Measurements from ENCODE around the gene UNC13D.
"Not testable (repeated sequence)": the region's sequence is repeated elsewhere in the genome, so short reads cannot be mapped to it uniquely, and the experiment has no call there.

The UNC13D gene

DNA sequence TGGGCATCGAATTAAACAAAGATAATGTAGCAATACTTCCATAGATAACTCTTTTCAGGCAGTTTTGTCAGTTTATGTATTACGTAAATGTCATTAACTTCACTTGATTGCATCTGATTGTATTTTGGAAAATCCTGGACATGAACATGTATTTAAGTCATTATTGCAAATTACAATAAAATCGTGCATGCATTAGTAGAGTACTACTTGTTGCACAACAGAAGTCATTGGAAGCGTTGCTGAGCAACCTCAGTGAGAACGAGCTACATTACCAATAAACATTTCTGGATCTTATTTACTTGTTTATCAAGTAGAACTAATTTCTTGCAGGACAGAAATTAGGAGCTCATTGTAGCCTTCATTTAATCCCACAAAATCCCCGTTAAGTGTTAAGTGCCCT is 53.0 kb downstream of the UNC13D start:
- DNase-seq = no peak

DNA sequence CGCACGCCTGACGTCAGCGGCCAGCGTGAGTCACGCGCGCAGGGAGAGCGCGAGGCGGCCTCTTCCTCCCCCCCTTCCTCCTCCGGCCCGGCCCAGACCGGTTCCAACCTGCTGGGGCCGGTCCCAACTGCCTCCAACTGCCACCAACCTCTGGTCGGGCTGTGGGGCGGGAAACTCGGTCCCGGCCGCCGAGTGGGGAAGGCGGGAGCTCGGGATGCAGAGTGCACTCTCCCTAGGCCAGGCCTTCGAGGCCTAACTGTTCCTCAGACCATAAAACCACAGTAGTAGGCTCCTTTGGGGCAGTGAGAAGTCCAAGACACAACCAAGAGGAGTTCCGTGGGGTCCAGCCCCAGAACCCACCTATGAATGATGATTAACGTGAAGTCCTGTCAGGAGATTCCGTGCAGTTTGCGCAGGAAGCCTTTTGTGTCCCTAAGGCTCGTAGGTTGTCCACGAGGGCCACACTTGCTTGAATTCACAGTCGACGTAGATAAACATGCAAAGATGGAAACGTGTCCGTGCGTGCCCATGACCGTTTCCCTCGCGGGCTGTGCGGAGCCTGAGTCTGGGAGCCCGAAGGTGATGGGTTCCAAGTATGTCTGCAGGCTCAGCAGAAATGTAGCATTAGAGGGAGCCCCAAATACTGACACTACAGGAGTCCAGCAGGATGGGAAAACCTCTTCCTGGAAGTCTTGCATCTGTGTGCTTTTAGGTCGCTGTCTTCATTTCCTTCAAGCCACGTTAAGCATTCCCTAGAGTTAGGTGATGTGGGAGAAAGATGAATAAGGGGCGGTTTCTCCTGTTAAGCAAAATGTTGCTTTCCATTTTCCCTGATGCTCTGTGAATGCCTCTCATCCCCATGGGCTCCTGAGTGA is 59.0 kb downstream of the UNC13D start:
- DNase-seq = no peak

DNA sequence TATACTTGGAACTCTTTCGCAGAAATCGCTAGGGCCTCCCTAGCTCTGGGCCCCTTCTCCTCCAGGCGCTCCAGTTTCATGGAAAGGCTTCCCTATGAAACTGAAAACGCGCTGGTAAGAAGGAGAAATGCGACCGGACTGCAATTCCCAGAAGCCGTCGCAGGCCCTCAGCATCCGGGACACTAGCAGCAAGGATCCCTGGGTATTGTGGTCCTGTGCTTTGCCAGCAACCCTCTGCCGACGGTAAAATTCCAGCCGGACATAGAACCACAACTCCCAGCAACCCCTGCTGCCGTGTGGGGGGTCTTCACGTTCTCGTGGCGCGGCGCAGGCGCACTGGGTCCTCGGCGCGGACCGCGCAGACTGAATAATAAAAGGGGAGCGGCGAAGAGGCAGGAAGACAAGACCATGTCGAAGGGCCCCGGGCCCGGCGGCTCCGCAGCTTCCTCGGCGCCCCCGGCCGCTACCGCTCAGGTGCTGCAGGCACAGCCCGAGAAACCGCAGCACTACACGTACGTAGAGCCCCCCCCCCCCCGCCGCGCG is 59.7 kb downstream of the UNC13D start, which contains the start of gene UNK:
Gene UNK, plus strand, starts transcription at position 334 of the 543 bp plus-strand sequence. Its CDS starts 75 bp downstream, at position 409.
- DNase-seq = peak; percentile 95

DNA sequence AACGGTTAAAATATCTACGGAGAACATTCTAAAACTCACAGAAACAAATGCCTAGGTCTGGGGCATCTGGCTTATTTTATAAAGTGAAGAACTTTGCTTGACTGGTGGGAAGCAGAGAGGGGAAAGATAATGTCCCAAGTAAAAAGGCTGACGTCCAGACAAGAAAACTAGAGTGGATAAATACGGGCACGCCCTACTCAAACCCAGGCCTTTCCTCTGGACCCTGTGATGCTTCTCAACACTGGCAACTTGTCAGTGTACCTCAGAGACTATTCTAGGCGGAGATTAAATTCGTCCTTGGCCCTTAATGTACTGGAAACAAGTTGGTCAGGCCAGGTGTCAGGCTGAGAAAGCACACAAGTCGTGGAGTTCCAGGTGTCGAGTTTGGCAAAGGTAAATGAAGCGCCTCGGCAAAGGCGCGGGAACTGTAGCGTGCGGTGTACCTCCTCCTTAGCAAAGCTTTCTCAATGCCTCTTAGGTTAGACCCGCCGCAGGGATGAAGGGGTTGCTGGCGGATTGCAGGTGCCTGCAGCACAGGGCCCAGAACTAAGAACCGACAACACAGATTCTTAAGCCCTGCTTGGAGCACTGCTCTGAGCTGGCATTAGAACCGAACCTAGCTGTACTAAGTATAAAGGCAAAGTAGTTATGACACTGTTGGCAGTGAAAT is 60.3 kb downstream of the UNC13D start:
- DNase-seq = no peak

DNA sequence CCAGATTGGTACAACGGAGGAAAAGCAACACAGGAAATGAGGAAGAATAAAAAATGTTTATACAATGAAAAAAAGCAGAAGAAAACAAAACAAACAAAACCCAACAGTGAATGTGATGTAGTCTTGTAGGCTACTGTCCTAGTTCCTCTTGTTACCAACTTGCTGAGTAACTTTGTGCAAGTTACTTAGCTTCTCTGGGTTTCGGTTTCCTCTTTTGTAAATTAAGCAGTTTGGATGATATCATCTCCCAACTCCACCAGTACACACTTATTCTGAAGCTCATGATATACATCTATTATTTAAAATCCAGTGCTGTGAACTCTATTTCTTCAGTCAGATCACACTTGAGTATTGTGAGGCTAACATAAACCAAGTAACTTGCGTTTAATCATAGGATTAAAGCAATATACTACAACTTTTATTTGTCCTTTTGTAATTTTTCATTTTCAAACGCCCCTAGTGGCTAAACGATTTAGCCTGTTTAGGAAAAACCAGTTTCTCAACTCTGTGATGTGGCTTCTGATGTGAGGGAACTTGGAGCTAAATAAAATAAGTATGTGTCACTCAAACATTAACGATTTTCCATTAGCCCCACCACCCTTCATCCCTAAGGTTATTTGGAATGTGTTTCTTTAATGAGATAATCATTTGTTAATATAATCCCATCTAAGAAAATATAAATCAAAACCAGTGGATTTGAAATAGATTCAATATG is 61.0 kb downstream of the UNC13D start:
- no peak for DNase-seq

DNA sequence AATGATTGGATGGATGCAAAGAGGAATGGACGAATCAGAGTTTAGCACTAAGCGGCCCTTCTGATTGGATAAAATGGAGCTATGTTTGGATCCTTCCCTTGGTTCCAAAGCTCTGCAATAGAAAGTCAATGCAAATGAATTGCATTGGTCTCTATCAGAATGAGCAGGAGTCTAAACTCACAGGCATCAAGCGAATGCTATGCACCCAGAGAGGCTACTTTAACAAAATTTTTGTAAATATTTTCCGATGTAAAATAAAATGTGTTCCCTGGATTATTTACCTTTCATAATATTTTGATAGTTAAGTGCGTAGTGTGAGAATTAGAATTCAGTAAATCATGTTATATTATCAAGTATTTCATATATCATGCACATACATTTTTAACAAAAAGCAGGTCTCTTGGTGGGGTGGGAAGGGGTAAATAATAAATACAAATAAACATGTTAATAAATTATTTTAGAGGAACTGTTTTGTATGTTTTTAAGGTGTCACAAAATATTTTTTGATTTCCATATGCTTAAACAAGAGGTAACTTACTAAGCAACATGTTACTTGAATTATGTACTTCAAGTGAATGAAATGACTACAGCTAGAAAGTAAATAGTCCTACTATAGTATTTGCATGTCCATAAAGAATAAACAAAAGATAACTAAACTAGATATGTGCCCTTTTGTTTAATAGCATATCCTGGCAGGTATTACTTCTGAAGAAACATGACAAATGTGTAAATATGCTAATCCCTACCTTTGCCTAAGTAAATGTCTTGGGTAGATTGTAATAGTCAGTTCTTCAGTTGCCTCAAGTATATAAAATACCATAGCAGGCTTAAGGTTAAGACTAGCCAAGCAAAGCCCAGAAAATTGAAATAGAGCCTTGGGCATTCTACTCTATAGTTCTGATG is 64.0 kb downstream of the UNC13D start:
- DNase-seq = no peak

DNA sequence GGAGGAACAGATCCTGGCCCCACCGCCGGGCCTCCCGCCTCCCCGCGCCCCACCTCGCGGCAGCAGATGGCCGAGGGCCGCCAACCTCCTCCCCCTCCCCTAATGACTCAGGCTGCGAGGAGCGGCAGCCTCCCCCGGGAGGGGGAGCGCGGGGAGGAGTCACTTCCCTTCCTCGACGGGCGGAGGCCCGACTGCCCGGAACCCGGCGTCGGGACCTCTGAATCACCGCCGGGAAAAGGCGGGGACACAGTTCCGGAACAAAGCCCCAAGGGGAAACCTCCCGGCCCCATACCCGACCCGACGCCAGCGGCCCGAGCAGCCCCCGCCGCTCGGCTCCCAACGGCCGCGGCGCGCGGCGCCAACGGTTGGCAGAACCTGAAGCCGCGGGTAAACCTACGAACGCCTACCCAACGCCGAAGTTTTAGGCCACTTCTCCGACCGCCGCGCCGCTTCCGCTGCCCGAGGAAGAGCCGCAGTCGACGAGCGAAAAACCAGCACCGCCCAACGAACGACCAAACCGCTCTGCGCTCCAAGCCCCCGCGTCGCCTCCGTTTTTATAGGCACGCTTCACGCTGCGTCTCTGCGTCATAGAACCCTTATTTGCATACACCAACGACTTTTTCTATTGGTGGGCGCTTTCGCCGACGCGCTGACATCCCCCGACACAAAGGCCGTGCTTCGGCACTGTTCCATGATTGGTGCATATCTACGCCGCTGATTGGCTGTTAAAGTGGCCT is 64.8 kb downstream of the UNC13D start:
- DNase-seq = peak; percentile 96

DNA sequence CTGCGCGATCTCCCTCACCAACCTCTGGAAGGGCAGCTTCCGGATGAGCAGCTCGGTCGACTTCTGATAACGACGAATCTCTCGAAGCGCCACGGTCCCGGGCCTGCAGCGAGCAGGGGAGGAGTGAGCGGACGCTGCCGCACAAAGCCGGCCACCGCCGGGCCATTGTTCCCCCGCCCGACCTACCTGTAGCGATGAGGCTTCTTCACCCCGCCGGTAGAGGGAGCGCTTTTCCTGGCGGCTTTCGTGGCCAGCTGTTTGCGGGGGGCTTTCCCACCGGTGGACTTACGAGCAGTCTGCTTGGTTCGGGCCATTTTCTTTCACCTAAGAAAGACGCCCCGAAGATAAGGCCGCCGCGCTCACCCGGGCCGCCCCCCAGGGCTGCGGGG is 65.3 kb downstream of the UNC13D start:
- DNase-seq = no peak

DNA sequence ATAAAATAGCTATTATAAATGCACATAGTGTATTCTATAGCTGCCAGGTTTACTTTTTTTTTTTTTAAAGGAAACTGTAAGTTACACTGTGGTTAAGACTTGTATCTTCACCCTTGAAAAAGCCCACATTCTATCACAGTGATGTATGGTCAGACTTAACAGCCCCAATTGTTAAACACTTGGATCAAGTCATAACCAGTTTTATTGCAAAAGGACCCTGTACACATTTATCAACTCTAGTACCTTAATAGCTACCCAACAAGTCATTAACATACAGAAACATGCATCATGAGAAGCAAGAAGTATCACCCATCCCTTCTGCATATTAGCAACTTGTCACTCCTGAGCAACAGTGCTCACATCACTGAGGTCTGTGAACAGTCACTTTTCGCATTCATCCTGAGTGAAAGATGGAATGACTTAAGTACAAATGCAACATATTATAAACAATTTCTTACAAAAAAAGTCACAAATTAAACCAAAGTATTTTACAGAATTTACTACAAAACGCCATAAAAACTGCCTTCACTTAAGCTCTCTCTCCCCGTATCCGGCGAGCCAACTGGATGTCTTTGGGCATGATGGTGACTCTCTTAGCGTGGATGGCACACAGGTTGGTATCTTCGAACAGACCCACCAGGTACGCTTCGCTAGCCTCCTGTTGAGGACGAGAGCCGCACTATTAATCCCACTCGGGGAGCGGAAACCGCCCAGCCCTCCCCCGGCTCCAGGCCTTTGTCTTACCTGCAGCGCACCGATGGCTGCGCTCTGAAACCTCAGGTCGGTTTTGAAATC is 65.9 kb downstream of the UNC13D start:
- DNase-seq = not testable (repeated sequence)

DNA sequence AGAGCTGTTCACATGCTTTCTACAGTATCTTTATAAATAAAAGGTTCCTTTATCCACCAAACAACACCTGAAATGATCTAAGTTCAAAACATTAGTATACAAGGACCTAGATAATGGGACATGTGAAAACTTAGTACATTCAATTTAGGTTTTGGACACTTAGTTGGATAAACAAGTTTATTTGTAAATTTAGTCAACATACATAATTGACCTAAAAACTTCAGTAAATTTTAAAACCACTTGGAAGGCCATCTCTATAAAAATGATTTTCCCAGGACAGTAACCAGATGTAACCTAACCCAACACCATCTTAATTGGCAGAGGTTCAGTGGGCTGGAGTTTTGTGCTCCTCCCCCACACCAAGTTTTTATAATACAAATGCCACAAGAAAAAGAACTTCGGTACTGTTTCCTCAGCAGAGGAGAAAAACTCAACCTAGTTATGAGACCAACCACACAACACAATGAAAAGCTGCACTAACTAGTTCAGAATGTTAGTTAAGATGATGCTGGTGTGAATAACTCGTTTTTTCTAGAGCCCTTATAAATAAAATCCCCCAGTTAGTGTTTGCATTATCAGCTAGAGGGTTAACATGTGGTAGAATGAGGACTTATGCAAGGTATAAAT is 66.8 kb downstream of the UNC13D start:
- DNase-seq = no peak
